ENCODE measurements around the gene ENO2.
A peak's percentile ranks its signal among the peaks of the same experiment; 100 is the strongest.

The ENO2 gene

DNA sequence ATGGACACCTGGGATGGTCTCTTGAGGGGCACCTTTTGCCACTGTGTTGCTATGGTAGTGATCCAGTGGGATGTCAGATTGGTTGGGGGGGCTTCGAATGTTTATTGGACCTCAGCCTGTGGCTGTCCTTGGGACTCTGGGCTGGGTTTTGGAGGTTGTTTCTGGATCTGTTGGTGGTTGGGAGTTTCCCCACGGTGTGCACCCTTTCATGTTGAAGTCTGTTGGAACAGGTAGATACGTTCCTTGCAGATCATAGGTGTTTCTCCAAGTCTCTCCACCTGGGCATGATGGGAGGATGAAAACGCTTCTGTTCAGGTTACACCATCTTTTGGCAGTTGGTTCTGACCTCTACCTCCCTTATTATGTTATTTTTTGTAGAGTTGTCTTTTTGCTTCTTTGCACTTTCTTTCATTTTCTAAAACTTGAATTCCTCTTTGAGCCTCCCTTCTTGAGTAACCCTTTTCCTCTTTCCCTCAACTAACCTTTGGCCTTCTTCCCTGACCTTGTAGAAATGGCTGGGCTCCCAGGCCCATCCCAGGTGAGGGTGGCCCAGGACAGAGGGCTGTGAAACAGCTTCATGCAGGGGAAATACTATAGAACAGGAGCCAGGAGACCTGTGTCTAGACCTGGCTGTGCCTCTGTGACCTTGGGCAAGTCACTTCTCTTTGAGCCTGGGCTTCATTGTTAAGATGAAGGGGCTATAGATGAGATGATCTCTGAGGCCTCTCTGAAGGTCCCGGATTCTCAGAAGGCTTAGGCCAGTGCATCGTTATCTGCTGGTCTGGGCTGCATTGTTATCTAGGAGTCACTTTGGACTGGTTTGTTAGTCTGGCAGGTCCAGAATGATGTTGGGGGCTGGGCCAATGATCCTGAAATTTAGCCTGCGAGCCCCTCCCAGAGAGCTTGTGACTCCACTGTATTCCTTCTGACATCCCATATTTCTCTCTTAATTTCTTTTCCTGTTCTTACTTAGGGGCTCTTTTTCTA, 15.4 kb downstream of the ENO2 start:
- DNase-seq (ENCODE audit: low read depth in 3 of 3, low spot score in 1 of 3), result no peak

DNA sequence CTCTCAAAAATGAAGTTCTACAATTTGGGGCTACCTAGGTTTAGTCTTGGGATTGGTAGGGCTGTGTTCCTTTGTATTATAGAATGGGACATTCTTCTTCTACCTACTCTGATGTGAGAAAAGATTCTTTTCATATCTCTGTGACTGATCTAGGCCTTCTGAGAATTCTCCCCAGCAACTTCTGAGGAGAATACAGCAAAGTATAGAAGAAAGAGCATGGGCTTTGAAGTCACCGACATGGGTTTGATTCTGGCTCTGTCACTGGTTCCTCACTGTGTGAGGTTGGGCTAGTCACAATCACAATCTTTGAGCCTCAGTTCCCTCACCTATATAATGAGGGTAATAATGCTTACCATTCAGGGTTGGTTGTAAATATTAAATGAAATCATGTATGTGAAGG, 18.4 kb downstream of the ENO2 start:
- DNase-seq (ENCODE audit: low read depth in 3 of 3, low spot score in 1 of 3), result no peak

- no peak for DNase-seq (ENCODE audit: low read depth in 3 of 3, low spot score in 1 of 3)
Measured at GRCh38 chr12:6934110-6934509, 19.7 kb downstream of the ENO2 start.

GRCh38 chr12:6935371-6936193, 21.2 kb downstream of the ENO2 start:
- no peak for DNase-seq (ENCODE audit: low read depth in 3 of 3, low spot score in 1 of 3)

DNA sequence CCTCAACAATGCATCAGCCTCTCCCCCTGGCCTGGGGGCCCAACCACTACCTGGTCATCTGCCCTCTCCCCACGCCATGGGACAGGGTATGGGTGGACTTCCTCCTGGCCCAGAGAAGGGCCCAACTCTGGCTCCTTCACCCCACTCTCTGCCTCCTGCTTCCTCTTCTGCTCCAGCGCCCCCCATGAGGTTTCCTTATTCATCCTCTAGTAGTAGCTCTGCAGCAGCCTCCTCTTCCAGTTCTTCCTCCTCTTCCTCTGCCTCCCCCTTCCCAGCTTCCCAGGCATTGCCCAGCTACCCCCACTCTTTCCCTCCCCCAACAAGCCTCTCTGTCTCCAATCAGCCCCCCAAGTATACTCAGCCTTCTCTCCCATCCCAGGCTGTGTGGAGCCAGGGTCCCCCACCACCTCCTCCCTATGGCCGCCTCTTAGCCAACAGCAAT, 21.8 kb downstream of the ENO2 start:
- no peak for DNase-seq (ENCODE audit: low read depth in 3 of 3, low spot score in 1 of 3)

- peak in 1 of 3 donors; percentile 52 for DNase-seq (ENCODE audit: low read depth in 3 of 3, low spot score in 1 of 3)
Measured at GRCh38 chr12:6936636-6937480, 22.5 kb downstream of the ENO2 start.

GRCh38 chr12:6937481-6938352, 23.3 kb downstream of the ENO2 start:
- DNase-seq (ENCODE audit: low read depth in 3 of 3, low spot score in 1 of 3), result peak; percentile 82 to 90 (median 84)

DNA sequence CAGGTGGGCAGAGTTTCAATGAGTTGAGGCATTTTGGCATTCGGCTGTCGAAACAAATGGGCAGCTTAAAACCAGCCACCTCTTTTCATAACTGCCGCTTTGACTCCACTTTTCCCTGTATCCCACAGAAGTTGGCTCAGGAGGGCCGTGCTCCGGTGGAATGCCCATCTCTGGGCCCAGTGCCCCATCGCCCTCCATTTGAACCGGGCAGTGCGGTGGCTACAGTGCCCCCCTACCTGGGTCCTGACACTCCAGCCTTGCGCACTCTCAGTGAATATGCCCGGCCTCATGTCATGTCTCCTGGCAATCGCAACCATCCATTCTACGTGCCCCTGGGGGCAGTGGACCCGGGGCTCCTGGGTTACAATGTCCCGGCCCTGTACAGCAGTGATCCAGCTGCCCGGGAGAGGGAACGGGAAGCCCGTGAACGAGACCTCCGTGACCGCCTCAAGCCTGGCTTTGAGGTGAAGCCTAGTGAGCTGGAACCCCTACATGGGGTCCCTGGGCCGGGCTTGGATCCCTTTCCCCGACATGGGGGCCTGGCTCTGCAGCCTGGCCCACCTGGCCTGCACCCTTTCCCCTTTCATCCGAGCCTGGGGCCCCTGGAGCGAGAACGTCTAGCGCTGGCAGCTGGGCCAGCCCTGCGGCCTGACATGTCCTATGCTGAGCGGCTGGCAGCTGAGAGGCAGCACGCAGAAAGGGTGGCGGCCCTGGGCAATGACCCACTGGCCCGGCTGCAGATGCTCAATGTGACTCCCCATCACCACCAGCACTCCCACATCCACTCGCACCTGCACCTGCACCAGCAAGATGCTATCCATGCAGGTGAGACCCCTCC, 24.2 kb downstream of the ENO2 start:
- no peak for DNase-seq (ENCODE audit: low read depth in 3 of 3, low spot score in 1 of 3)

- no peak for DNase-seq (ENCODE audit: low read depth in 3 of 3, low spot score in 1 of 3)
Measured at GRCh38 chr12:6939191-6939540, 24.8 kb downstream of the ENO2 start.

DNA sequence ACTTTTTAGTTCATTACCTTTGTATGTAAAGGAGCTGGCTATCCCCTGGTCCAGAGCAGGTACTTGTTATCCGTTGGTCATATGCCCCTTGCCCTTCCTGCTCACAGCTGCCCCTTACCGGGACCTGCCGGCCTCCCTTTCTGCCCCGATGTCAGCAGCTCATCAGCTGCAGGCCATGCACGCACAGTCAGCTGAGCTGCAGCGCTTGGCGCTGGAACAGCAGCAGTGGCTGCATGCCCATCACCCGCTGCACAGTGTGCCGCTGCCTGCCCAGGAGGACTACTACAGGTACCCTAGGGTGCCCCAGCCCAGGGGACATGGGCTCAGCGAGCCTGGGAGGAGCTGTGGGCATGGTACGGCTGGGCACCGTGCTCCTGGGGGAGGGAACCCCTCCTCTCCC, 26.9 kb downstream of the ENO2 start:
- no peak for DNase-seq (ENCODE audit: low read depth in 3 of 3, low spot score in 1 of 3)

DNA sequence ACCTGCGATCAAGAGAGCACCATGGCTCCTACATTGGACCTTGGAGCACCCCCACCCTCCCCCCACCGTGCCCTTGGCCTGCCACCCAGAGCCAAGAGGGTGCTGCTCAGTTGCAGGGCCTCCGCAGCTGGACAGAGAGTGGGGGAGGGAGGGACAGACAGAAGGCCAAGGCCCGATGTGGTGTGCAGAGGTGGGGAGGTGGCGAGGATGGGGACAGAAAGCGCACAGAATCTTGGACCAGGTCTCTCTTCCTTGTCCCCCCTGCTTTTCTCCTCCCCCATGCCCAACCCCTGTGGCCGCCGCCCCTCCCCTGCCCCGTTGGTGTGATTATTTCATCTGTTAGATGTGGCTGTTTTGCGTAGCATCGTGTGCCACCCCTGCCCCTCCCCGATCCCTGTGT, 27.4 kb downstream of the ENO2 start:
- no peak for DNase-seq (ENCODE audit: low read depth in 3 of 3, low spot score in 1 of 3)

GRCh38 chr12:6942331-6942665, 27.9 kb downstream of the ENO2 start:
- DNase-seq (ENCODE audit: low read depth in 3 of 3, low spot score in 1 of 3), result no peak

GRCh38 chr12:6943389-6943721, 29.0 kb downstream of the ENO2 start:
- DNase-seq (ENCODE audit: low read depth in 3 of 3, low spot score in 1 of 3), result peak in 2 of 3 donors; percentile 57 to 72

DNA sequence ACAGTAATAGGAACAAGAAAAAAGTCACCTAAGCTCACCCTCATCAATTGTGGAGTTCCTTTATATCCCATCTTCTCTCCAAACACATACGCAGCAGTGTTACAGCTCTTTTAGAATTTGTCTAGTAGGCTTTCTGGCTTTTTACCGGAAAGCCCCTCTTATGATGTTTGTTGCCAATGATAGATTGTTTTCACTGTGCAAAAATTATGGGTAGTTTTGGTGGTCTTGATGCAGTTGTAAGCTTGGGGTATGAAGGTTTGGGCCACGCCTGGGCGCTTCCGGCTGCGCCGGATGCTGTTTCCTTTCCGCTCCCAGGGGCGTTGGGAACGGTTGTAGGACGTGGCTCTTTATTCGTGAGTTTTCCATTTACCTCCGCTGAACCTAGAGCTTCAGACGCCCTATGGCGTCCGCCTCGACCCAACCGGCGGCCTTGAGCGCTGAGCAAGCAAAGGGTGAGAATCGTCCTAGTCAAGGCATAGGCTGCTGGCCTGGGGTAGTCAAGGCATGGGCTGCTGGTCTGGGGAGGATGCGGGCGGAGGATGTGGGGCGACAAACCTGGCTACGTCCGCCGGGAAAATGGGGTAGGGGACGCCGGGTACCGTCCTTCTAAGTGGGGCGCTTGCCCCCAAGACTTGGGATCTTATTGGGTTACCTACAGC, 29.5 kb downstream of the ENO2 start, which contains the start of the genes C12orf57 and RNU7-1:
Gene C12orf57 (plus strand): TSS at position 301 of the 659 bp plus-strand sequence. CDS start 100 bp downstream, at position 401.
Gene RNU7-1 (plus strand): TSS at position 95 of the 659 bp plus-strand sequence.
- DNase-seq (ENCODE audit: low read depth in 3 of 3, low spot score in 1 of 3), result no peak

DNA sequence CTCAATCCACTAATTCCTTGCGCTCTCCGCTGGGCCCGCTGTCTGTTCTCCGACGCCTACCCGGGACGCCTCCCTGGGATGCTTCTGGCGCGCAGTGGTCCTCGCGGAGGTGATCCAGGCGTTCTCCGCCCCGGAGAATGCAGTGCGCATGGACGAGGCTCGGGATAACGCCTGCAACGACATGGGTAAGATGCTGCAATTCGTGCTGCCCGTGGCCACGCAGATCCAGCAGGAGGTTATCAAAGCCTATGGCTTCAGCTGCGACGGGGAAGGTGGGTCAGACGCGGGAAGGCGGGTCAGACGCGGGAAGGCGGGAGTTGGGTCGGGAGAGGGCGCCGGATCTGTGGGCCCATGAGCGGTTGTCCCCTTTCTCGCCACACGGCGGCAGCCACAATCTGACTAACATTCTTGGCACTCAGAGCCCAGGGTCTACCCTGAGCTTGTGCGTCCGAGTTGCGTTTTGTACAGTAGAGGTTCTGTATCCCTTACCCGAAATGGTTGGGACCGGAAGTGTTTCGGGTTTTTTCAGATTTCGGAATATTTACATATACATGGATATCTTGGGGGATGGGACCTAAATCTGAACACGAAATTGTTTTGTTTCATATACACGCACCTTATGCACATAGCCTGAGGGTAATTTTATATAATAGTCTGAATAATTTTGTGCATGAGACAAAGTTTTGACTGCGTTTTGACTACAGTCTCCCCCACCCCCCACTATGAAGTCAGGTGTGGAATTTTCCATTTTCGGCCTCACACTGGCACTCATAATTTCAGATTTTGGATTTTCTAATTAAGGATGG, 30.2 kb downstream of the ENO2 start:
- DNase-seq (ENCODE audit: low read depth in 3 of 3, low spot score in 1 of 3), result peak in 2 of 3 donors; percentile 74 to 76

- no peak for DNase-seq (ENCODE audit: low read depth in 3 of 3, low spot score in 1 of 3)
Measured at GRCh38 chr12:6945613-6946012, 31.2 kb downstream of the ENO2 start.

- DNase-seq (ENCODE audit: low read depth in 3 of 3, low spot score in 1 of 3), result no peak
Measured at GRCh38 chr12:6946033-6946919, 31.9 kb downstream of the ENO2 start.

Measured in stimulated activated CD4-positive, alpha-beta T cell treated with anti-CD3 and anti-CD28 coated beads, TNF-alpha, amount 100 ng/mL, for 1 hour (primary cell).